ENCODE data around the gene VSTM2L. TPM values are rescaled to one million over a fixed set of nuclear protein-coding genes. Genes with fewer than 3 reads are reported as not detected.

Gene VSTM2L
- total and polyA plus RNA-seq, 2 of the 13 experiments (the other 11 are each of a cell fraction or from before 2014, with no cell fraction given): not detected

- TF ChIP-seq HNF4G (IDR thresholded peaks at IDR 0.05; ENCODE audit: borderline replicate concordance, low read depth, low read length): peak; percentile 80
- peak; percentile 80; the same call in 1 of the 2 replicates for TF ChIP-seq HNF4G (CRISPR knock-in tag; IDR thresholded peaks at IDR 0.05; ENCODE audit: borderline replicate concordance, low read depth)
- TF ChIP-seq ZBTB7B (CRISPR knock-in tag; IDR thresholded peaks at IDR 0.05): no peak
- TF ChIP-seq ZNF770 (CRISPR knock-in tag; IDR thresholded peaks at IDR 0.05): peak; percentile 88
- no peak for TF ChIP-seq MTA3 (CRISPR knock-in tag; IDR thresholded peaks at IDR 0.05)
- no peak for TF ChIP-seq BATF2 (CRISPR knock-in tag; IDR thresholded peaks at IDR 0.05)
- TF ChIP-seq PAXIP1 (CRISPR knock-in tag; conservative IDR thresholded peaks at IDR 0.05): peak; percentile 67
- TF ChIP-seq ZNF354B (CRISPR knock-in tag; IDR thresholded peaks at IDR 0.05): no peak
- TF ChIP-seq ZNF362 (CRISPR knock-in tag; IDR thresholded peaks at IDR 0.05; ENCODE audit: borderline replicate concordance): no peak
- TF ChIP-seq PATZ1 (CRISPR knock-in tag; IDR thresholded peaks at IDR 0.05): no peak
- TF ChIP-seq ZBTB21 (CRISPR knock-in tag; IDR thresholded peaks at IDR 0.05): peak; percentile 84
- TF ChIP-seq SALL1 (CRISPR knock-in tag; IDR thresholded peaks at IDR 0.05): peak; percentile 48; the same call in 1 of the 2 replicates
- TF ChIP-seq FUBP1 (CRISPR knock-in tag; IDR thresholded peaks at IDR 0.05; ENCODE audit: borderline replicate concordance): no peak
- peak; percentile 70; the same call in 1 of the 2 replicates for TF ChIP-seq CREB1 (IDR thresholded peaks at IDR 0.05)
- no peak; the same call in 1 of the 2 replicates for TF ChIP-seq CREB1 (CRISPR knock-in tag; IDR thresholded peaks at IDR 0.05)
- no peak for TF ChIP-seq ONECUT2 (CRISPR knock-in tag; IDR thresholded peaks at IDR 0.05)
- TF ChIP-seq HOXD1 (CRISPR knock-in tag; IDR thresholded peaks at IDR 0.05): no peak
Observed at GRCh38 chr20:37877832-37878772, 24.8 kb upstream of the VSTM2L start (continued).

All from HepG2 (cell line).